HL-60/S4 treated with phorbol 12-myristate 13-acetate at 8.2 ng/mL for 4 days and 3 days (cell line): ENCODE results near the gene MAEL.

Source experiments
- in situ Hi-C: fragments of 300-500 bp; cut with MboI; formaldehyde crosslinking; loops from 2 replicates; pipeline ENCODE4 v1.15.0; 2022; ENCODE audit warnings: low sequenced_read_pairs

Gene MAEL

GRCh38 chr1:167054946-167055630, 66.0 kb downstream of the MAEL start:
- in situ Hi-C loops, result loop anchor here (10.0 to 25.0 kb wide), 2 partner anchors 140 to 482 kb away; no protein-coding TSS in a partner anchor

GRCh38 chr1:167056529-167057231, 67.6 kb downstream of the MAEL start:
- in situ Hi-C loops, result loop anchor here (10.0 to 25.0 kb wide), 2 partner anchors 142 to 481 kb away; no protein-coding TSS in a partner anchor

GRCh38 chr1:167057241-167057688, 68.2 kb downstream of the MAEL start:
- in situ Hi-C loops, result loop anchor here (10.0 to 25.0 kb wide), 2 partner anchors 142 to 480 kb away; no protein-coding TSS in a partner anchor

- in situ Hi-C loops, result loop anchor here (10.0 to 25.0 kb wide), 2 partner anchors 144 to 478 kb away; no protein-coding TSS in a partner anchor
These were observed 70.1 kb downstream of the MAEL start for GRCh38 chr1:167059045-167059808.

- in situ Hi-C loops, result loop anchor here (10.0 to 25.0 kb wide), 3 partner anchors 145 to 478 kb away; no protein-coding TSS in a partner anchor
These were observed 70.7 kb downstream of the MAEL start for GRCh38 chr1:167059809-167060107.

GRCh38 chr1:167060141-167061072, 71.3 kb downstream of the MAEL start:
- in situ Hi-C loops, result loop anchor here (10.0 to 25.0 kb wide), 2 partner anchors 384 to 477 kb away; no protein-coding TSS in a partner anchor

GRCh38 chr1:167061073-167061464, 72.0 kb downstream of the MAEL start:
- in situ Hi-C loops, result loop anchor here (10.0 to 25.0 kb wide), 2 partner anchors 384 to 476 kb away; no protein-coding TSS in a partner anchor

GRCh38 chr1:167064621-167065020, 75.5 kb downstream of the MAEL start:
- in situ Hi-C loops, result loop anchor here (10.0 to 25.0 kb wide), 2 partner anchors 380 to 473 kb away; no protein-coding TSS in a partner anchor

GRCh38 chr1:167065471-167065870, 76.4 kb downstream of the MAEL start:
- in situ Hi-C loops, result loop anchor here (10.0 to 25.0 kb wide), 2 partner anchors 379 to 472 kb away; no protein-coding TSS in a partner anchor

- in situ Hi-C loops, result loop anchor here (10.0 to 25.0 kb wide), 2 partner anchors 378 to 471 kb away; no protein-coding TSS in a partner anchor
These were observed 77.4 kb downstream of the MAEL start for GRCh38 chr1:167066333-167067122.

- in situ Hi-C loops, result loop anchor here (10.0 to 25.0 kb wide), 2 partner anchors 377 to 469 kb away; no protein-coding TSS in a partner anchor
These were observed 78.8 kb downstream of the MAEL start for GRCh38 chr1:167067904-167068303.

GRCh38 chr1:167068761-167069160, 79.7 kb downstream of the MAEL start:
- in situ Hi-C loops, result loop anchor here (10.0 to 25.0 kb wide), 2 partner anchors 376 to 469 kb away; no protein-coding TSS in a partner anchor

- in situ Hi-C loops, result loop anchor here (25.0 kb wide), 1 partner anchor 466 kb away; no protein-coding TSS in a partner anchor
These were observed 82.2 kb downstream of the MAEL start for GRCh38 chr1:167071286-167071685.
